Midbrain (tissue), 1 donor: ENCODE data around the gene NCCRP1.
A peak's percentile ranks its signal among the peaks of the same experiment; 100 is the strongest.

Experiments
- DNase-seq: peaks from one replicate; lab custom pipeline; 2025; lab: John Stamatoyannopoulos, UW

The NCCRP1 gene

DNA sequence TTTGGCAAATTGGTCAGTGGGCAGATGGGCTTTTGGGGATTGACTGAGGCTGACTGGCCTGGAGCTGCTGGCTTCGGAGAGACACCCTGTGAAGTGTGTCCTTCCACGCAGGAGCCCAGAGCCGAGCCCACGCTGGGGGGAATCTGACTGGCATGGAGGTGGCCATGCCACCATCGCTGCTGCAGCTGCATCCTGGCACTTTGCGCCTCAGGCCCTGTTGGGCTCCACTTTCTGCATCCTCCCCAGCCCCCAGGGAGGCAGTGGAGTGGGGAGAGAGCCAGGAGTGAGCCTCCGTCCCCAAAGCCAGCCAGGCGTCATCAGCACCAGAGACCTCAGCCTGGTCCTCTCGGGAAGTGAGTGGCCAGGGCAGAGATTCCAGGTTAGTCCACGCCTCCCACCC lies 17.0 kb upstream of the NCCRP1 start:
- DNase-seq, result no peak

DNA sequence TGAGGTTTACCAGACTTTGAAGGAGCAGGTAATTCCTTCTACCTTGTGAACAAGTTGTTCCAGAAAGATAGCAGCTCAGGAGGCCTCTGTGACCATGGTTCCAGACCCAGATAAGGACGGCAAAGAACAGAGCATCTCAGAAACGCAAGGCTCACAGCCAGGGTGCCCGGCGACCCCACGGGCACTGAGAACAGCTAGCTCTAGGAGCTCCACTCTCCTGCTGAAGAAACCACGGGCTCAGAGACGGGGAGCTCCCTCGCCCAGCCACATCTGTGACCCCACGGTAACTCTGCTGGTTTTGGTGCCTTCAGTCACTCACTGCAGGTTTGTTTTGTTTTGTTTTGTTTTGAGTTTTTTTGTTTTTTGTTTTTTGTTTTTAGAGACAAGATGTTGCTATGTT lies 16.0 kb upstream of the NCCRP1 start:
- no peak for DNase-seq

DNA sequence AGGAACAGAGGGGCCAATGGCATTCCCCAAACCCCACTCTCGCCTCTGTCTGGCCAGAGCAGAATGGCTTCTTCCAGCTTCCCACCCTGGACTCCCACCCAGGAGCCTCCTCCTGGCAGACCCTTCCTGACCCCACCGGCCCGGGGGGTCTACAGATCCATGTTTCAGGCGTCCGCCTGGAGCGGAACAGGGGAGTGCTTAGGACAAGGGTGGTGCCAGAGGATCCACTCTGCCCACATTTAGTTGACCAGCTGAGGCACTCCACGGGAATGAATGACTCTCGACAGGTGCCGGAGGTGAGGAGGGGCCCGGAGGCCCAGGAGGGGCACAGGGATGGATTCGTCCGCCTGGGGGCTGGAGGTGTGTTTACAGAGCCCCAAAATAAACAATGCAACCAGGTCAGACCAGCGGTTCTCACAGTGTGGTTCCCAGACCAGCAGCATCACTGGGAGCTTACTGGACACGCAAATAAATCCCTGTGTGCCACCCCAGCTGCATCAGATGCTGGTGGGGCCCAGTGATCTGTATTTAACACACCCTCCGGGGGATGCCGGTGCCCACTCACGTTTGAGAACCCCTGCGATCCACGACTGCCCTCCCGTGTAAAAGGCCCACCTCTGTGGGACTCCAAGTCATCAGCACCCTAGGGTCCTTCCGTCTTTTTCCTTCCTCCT lies 15.1 kb upstream of the NCCRP1 start:
- no peak for DNase-seq

DNA sequence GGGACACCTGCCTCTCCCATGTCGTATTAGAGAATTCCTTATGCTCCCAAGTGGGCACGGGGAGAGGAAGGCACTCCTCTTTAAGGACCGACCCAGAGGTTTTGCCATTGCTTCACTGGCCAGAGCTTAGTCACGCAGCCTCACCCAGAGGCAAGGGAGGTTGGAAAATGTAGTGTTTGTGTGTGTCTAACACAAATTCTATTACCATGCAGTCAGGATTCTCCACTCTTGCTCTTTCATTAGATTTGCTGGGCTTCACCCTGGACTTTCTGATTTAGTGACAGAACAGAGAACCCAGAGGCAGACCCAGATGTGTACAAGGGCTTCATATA lies 14.6 kb upstream of the NCCRP1 start:
- no peak for DNase-seq

DNA sequence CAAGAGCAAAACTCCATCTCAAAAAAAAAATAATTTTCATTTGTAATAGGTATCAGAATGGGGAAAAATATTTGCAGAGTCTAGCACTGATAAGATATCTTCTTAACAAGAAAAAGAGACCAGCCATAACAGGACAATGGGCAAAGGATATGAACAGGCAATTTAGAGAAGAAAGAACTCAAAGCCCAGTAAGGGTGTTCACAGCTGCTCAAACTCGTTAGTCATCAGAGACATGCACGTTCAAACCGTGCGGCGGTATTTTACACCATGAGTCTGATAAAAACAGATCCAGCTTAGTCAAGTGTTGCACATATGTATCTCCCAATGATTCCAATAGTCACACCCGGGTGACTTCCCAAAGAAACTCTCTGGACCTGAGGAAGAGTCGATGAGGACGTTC lies 13.7 kb upstream of the NCCRP1 start:
- no peak for DNase-seq

DNA sequence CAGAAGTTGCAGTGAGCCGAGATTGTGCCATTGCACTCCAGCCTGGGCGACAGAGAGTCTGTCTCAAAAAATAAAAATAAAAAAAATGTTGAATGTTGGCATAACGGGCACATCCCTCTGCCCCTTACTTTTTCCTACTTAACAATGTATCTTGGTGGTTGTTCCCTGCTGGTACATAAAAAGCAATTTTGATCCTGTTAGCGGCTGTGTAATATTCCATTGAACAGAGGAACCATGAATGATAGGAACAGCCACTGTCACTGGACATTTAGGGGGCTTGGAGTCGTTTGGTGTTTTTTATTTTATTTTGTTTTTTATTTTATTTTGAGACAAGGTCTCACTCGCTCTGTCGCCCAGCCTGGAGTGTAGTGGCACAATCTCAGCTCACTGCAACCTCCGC lies 10.4 kb upstream of the NCCRP1 start:
- no peak for DNase-seq

DNA sequence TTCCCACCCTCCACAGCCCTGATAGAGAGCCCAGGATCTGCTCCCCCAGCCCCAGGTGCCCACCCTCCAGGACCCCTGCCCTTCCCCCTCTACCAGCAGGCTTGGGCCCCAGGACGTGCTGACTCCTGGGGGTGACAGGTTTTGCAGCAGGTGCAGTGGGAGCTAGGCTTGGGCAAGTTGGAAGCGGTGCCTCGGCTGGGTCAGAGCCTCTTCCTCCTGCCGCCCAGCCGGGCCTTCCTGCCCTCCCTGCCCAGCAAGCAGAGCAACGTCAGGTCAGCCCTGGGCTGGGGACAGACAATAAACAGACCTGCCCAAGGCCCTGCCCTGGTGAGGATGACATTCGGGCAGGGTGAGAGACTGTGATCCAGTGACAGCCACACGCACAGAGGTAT lies 9.2 kb upstream of the NCCRP1 start:
- DNase-seq, result no peak

DNA sequence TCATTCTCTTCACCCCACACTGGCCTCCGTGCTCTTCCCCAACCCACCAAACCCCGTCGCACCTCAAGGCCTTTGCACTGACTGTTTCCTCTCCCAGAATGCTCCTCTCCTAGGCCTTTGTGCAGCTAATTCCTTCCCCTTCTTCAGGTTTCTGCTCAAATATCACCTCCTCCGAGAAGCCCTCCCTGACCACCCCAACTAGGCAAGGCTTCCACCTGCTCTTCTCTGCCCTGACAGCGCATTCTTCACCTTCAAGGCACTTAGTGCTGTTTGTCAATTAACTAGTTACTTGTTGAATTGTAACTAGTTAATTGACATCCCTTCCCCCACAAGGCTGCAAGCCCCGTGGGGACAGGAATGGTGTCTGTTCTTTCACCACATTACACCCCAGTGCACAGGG lies 7.8 kb upstream of the NCCRP1 start:
- no peak for DNase-seq

DNA sequence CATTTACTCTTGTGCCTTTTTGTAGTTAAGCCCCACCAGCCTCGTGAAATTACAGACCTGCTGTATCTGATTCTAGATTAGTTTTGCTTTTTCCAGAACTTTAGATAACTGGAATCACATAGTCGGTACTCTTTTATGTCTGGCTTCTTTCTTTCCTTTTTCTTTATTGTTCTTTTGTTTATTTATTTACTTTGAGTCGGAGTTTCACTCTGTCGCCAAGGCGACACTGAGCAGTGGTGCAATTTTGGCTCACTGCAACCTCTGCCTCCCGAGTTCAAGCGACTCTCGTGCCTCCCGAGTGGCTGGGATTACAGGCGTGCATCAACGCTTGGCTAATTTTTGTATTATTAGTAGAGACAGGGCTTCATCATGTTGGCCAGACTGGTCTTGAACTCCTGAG lies 6.0 kb upstream of the NCCRP1 start:
- no peak for DNase-seq

DNA sequence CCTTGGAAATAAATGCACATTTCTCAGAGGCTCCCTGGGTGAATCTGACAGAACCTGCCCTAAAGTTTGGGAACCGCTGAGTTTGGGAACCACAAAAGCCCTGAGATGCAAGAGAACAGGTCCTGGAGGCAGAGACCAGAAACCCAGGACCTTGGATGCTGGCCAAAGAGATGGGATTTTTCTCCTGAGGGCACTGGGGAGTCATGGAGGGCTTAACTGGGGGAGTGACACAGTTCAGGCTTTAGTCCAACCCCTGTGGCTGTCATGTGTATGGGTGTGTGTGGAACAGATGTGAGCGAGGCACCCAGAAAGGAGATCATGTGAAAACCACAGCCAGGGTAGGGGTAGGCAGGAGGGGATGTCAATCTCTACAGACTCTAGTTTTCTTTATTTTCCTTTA lies 3.9 kb upstream of the NCCRP1 start:
- DNase-seq, result no peak

DNA sequence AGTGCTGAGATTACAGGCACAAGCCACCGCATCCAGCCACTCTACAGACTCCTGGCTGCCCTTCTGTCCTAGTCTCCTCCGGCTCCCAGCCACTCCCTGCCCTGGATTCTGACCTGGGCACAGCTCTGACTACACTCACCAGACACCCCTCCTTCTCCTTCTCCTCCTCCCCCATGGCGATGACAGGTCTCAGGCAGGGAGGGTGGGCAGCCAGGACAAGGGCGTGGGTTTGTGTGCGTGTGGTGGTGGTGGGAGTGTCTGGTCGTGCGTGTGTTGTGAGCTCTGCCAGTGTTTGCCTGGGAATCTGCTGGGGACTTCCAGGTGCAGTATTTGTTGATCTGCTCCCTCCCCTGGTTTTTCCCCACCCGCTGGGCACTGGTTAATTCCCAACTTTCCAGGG lies 3.0 kb upstream of the NCCRP1 start:
- no peak for DNase-seq

DNA sequence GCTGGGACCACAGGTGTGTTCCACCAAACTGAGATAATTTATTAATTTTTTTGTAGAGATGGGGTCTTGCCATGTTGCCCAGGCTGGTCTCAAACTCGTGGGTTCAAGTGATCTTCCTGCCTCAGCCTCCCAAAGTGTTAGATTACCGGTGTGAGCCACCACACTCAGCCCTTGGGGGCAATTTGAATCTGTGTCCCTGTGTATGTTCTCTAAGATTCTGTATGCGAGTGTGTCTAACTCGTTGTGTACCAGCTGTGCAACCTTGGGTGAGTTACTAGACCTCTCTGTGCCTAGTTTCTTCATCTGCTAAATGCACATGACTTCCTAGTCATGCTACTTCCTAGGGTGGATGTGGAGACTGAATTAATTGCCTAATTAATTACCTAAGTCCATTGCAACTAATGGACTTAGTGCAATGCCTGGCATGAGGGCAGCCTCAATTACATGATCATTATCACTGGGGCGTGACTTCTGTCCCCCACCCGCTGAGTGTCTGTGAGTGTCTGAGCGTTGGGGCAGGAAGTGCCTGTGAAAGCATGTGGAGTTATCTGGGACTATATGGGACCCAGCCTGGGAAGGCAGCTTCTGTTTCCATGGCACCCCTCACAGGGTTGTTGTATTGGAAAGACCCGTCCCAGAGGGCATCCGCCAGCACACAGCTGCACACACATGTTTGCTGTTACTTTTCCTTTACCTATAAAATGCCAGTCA lies 1.8 kb upstream of the NCCRP1 start:
- no peak for DNase-seq

DNA sequence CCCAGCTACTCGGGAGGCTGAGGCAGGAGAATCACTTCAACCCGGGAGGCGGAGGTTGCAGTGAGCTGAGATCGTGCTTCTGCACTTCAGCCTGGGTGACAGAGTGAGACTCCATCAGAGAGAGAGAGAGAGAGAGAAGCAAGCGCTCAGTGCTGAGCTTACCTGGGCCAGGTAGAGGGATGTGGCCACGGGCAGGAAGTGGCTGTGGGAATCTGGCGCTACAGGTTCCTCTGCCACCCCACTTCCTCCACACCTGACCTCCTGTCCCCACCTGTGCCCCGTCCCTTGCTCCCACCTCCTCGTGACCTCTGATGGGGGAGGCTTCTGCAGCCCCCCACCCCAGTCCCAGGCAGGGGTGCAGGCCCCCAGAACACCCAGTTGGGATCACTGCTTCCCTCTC lies 1.0 kb upstream of the NCCRP1 start:
- no peak for DNase-seq

DNA sequence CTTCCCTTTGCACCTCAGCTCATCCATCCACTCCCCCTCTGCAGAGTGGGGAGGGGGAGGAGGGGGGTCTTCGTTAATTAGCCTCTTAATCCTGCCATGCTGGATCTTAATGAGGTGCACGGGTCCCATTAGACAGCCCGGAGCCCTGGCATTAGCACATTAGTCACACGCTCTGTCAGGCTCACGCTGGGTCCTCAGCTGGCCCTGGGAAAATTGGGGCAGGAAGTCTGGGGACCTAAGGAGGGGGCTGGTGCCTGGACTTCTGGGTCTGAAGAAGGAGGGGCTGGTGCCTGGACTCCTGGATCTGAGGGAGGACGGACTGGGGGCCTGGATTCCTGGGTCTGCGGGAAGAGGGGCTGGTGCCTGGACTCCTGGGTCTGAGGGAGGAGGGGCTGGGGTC lies 444 bp upstream of the NCCRP1 start:
- DNase-seq, result no peak

DNA sequence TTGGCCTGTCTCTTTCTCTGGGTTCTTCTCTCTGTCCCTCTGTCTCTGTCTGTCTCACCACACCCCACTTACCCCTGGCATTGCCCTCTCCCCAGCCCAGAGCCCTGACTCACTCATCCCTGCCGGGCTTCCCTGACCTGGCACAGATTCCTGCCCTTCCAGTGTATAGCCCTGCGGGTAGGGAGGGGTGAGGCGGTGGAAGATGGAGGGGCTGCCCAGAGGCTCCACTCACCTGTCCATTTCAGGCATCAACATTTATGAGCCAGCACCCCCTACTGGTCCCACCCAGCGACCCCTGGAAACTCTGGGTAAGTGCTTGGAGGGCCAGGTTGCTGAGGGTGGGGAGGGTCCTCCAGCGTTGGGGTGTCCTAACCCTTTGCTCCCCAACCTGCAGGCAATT lies 1.0 kb downstream of the NCCRP1 start:
- DNase-seq, result no peak

DNA sequence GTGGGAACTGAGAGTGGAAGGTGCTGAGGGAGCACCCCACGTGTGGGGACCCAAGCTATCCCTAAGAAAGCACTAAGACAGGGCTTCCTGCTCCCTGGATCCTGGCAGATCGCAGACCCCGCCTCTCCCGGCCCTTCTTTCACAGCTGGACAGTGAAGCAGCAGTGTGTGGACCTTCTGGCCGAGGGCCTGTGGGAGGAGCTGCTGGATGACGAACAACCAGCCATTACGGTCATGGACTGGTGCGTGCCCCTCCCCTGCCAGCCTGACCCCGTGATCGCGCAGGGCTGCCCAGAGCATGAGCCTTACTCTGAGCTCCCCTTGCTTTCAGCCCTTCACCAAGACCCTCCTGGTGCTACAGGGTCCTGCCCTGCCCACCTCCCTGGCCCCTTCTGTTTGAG lies 2.3 kb downstream of the NCCRP1 start:
- DNase-seq, result peak; percentile 62

DNA sequence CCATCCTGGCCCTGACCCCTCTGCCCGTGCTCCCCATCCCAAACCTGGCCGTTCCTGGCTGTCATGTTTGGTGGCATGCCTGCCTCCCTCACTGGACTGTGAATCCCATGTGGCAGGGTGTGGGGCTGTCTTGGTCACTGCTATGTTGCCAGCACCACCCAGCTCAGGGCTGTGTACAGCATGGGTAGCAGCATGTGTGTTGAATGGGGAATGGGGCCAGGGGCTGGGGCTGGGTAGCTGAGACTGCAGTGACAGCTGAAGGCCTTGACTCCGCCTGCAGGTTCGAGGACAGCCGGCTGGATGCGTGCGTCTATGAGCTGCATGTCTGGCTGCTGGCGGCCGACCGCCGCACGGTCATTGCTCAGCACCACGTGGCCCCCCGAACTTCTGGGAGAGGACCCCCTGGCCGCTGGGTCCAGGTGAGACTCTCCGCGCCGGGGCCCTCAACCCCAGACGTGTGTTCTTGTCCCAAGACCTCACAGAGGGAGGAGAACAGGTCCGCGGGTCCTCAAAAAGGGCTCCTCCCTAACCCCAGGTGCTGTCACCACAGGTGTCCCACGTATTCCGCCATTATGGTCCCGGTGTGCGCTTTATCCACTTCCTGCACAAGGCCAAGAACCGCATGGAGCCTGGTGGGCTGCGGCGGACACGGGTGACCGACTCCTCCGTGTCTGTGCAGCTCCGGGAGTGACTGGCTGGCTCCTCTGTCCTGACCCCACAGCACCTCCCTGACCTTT lies 3.5 kb downstream of the NCCRP1 start:
- no peak for DNase-seq

DNA sequence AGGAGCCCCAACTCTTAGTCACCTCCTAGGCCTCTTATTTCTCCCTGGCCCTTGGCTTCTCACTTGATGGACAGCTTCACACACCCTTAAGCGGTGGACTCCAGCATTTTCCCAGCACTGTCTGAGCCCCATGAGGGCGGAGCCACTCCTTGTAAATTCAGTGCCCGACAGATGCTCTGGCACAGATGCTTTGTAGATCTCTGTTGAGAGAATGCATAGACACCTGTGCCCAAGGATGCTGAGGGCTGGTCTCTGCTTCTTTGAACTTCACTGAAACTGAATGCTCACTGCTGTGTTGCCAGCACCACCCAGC lies 4.0 kb downstream of the NCCRP1 start:
- no peak for DNase-seq

DNA sequence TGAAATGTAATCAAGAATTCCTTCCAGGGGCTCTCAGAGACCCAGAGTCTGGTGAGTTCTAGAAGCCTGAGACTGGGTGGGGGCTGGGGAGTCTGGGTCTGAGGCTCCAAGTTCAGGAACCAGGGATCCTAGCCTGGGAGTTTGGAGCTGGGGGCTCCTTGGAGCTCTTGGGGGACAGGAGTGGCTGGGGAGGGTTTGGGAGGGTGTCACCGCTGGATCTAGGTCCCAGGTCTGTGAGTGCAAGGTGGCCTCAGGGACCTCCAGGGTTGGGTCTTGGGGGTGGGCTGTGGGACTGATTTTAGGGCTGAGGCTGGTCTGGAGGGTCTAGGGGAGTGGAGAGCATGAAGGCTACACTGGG lies 6.2 kb downstream of the NCCRP1 start:
- DNase-seq, result no peak

DNA sequence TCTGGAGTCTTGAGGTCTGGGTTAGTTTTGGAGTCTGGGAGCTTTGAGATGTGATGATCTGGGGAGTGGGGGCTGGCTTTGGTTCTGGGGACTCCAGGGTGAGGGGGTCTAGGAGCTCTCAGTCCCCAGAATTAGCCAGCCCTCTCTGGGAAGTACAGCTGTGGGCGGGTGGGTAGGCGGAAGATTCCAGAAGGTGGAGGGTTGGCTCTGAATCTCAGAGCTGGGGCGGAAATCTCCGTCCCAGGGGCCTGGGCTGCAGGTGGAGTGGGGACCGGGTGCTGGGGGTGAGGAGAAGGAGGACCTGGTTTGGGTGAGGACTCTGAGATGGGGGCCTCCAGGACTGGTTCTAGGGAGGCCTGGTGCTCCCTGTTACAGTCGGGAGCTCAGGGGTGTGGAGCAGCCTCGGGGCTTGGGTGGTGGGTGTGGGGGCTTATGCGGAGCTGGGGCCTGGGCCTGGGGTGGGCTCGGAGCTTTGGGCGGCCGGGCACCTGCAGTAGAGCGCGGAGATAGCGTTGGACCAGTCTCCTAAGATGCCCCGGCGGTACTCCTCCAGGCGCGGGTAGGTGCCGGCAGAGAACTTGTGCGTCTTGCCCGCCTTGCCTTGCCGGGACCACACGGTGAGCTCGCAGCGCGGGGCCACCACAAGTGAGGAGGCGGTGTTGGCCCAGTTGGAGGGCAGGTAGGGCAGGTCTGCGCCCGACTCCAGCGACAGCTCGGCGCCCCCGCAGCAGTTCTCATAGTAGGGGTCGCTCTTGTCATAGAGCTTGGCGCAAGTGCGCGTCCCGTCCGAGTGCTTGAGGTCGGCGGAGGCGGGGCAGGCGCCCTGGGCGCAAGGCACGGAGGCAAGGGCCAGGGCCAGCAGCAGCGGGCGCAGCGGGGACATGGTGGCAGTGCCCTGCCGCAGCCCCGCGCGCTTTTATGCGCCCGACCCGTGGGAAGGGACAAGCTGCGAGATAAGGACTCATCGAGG lies 6.9 kb downstream of the NCCRP1 start, which contains the start of gene SYCN:
Gene SYCN (minus strand): TSS at position 892 of the 970 bp plus-strand sequence. CDS start 9 bp downstream, at position 883.
- DNase-seq, result no peak

DNA sequence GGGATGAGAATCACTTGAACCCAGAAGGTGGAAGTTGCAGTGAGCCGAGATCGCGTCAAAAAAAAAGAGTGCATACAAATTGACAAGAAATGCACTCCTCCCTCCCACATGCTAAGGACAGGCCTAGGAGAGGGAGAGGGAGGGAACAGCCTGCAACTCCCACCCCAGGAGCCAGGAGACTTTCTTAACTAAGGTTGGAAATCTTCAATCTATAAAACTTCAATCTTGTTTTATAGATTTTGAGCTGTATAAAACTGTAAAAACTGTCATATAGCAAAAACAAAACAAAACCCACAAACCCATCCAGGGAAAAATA lies 8.6 kb downstream of the NCCRP1 start:
- no peak for DNase-seq

DNA sequence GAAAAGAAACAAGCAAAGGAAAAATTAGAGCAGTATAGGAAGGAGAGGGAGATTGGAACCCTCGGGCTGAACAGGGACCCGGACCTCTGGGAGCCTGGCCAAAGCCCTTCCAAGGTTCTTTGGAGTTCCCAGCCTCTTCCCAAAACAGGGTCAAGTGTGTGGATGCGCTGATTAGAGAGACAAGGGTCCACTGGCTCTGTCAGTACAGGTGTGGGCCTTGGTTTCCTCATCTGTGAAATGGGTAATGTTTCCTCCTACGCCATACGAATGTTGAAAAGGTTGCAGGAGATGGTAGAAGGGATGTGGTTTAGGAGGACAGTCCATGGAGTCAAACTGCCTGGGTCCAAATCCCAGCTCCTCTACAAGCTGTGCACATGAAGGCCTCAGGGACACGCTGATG lies 9.4 kb downstream of the NCCRP1 start:
- DNase-seq, result no peak
